Measurements from ENCODE around the gene ACSF3.
A peak's percentile ranks its signal among the peaks of the same experiment; 100 is the strongest.
"Not testable (repeated sequence)": the region's sequence is repeated elsewhere in the genome, so short reads cannot be mapped to it uniquely, and the experiment has no call there.

The ACSF3 gene

DNA sequence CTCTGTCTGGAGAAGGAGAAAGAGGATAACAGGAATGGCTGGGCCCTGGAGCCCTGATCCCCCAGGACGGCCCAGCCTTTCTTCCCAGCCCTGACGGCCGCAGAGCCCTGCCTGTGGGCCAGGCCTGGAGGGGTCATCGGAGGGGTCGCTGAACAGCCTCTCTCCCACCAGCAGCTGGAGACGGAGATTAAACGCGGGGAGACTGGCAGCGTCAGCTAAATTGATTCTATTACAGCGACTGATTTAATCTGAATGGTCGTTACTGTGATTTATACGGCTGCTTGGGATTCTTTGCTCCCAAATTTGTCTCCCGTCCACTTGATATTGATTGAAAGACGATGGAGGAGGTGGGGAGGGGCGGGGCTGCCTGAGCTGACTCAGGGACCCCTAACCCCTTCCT is 70.8 kb downstream of the ACSF3 start:
- Histone ChIP-seq H3K9me3 (no peaks in the 10 kb centered on the region), H3K27me3 (ENCODE audit: low read depth) (no peaks in the 10 kb centered on the region), H3K36me3 (replicated peaks) (no peaks in the 10 kb centered on the region), H3K4me1 (peaks cover 3% of the 10 kb centered on the region; the same call in 1 of the 2 replicates), H3K4me3 (no peak overlapping the region)
- in situ Hi-C loops (cut with MboI; ENCODE audit: low sequenced_read_pairs): loop anchor here (10.0 kb wide), 2 partner anchors 230 to 350 kb away; partner anchors contain the start of gene APRT
- no peak for DNase-seq (ENCODE audit: low spot score in 2 of 2)

DNA sequence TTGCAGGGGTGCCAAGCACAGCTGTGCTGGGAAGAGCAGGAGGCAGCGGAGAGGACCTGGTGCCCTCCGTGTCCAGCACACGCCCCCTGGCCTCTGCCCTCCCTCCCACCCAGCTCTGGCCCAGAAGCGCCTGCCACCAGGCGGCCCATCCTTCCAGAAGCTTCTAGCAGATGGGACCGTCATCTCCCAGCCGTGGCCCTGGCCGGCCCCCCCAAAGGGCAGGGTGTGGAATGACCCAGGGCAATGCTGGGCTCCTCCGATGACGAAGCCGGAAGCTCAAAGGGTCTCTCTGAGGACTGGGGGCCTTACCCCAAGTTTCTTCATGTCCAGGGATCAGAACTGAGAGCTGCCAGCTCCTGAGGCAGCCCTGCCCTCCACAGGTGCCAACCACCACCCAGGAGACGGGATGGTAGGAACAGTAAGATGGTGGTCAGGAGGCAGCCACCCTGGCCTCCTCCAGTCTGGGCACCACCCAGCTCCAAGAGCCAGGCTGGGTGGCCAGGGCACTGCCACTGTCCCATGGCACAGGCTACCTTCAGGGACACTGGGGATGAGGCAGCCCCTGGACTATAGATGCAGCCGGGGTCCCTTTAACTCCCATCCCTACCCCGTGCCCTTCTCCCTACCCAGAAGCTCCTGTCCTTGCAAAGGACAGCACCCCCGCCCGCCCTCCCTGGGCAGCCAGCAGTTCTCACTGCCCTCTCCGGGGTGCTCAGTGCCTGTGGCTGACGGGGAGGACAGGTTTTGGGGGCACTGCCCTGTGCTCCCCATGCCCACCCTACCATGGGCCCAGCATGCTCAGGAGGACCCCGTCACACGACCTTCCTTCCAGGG is 71.4 kb downstream of the ACSF3 start:
- in situ Hi-C loops (cut with MboI; ENCODE audit: low sequenced_read_pairs): loop anchor here (10.0 kb wide), 2 partner anchors 230 to 350 kb away; partner anchors contain the start of gene APRT
- Histone ChIP-seq H3K9me3 (no peaks in the 10 kb centered on the region), H3K36me3 (replicated peaks) (no peaks in the 10 kb centered on the region), H3K4me1 (peaks cover 3% of the 10 kb centered on the region; the same call in 1 of the 2 replicates), H3K4me3 (no peak overlapping the region), H3K27me3 (ENCODE audit: low read depth) (no peaks in the 10 kb centered on the region)
- DNase-seq (ENCODE audit: low spot score in 2 of 2): no peak

DNA sequence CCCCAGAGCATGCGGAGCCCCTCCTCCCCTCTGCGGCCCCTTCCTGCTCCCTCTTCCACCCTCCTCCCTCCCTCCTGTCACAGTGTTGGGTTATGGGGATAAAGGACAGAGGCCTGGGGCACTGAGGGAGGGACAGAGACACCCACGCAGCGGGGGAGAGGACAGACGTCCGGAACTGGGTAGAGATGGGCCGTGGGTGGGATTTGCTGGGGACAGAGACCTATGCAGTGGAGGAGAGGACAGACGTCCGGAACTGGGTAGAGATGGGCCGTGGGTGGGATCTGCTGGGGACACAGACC is 72.0 kb downstream of the ACSF3 start:
- H3K4me1 ChIP-seq: not testable (repeated sequence)

DNA sequence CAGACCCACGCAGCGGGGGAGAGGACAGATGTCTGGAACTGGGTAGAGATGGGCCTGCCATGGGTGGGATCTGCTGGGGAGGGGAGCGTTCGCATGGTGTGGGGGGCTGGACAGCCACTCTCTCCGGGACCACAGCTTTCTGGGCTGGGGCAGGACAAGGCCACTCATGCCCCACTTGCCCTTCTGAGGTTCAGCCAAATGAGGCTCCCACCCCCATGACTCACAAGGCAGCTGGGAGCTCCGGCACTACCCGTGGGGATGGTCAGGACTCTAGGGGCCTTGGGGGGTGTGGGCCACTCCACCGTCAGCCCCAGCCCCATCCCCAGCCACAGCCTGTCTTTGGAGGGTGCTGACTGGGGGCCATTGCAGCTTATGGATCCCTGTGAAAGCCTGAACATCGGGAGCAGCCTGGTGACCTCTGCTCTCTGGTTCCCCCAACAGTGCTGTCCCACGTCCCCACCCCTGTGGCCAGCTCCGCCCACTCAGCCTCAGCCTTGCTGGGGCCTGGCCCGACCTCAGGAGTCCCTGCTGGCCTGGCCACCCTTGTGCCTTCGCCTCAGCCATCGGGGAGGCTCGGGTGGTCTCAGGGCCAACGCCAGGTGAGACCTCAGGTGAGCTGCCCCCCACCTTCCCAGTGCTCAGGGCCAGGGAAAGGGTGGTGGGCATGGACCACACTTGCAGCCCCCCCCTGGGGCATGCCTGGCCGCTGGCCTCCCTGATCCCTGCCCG is 73.2 kb downstream of the ACSF3 start:
- Histone ChIP-seq H3K36me3 (replicated peaks) (no peaks in the 10 kb centered on the region), H3K27me3 (ENCODE audit: low read depth) (no peaks in the 10 kb centered on the region), H3K9me3 (no peaks in the 10 kb centered on the region), H3K4me1 (peaks cover 6% of the 10 kb centered on the region), H3K4me3 (no peak overlapping the region)
- DNase-seq (ENCODE audit: low spot score in 2 of 2): no peak
- in situ Hi-C loops (cut with MboI; ENCODE audit: low sequenced_read_pairs): loop anchor here (10.0 kb wide), 2 partner anchors 232 to 352 kb away; partner anchors contain the start of gene APRT

More for the DNA sequence above, 72.0 kb downstream of the ACSF3 start:
- H3K4me3 ChIP-seq; H3K9me3 ChIP-seq; DNase-seq (ENCODE audit: low spot score in 2 of 2); H3K36me3 ChIP-seq (replicated peaks); H3K27me3 ChIP-seq (ENCODE audit: low read depth): not testable (repeated sequence)
- in situ Hi-C loops (cut with MboI; ENCODE audit: low sequenced_read_pairs): loop anchor here (10.0 kb wide), 2 partner anchors 231 to 351 kb away; partner anchors contain the start of gene APRT

DNA sequence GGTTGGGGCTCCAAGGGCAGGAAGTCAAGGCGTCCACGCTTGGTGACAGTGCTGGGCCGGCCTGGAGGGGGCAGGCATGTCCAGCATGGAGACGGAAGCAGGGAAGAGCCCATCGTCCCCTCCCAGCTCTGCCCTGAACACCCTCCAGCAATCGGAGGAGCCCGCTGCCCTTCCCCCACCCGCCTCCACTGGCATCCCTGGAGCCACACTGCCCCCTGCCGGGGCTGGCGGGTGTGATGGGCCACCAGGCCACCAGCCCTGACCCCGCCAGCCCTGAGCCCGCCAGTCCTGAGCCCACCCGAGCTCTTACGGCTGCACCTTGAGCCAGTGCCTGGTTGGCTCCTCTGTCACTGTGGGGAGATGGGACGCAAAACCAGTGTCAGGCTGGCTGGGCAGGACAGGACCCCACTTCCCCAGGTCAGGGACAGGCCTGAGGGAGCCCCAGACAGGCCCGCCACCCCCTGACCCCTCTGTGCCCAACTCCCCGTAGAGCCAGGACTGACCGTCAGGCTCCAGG is 73.8 kb downstream of the ACSF3 start:
- peaks cover 6% of the 10 kb centered on the region for H3K4me1 ChIP-seq
- in situ Hi-C loops (cut with MboI; ENCODE audit: low sequenced_read_pairs): loop anchor here (10.0 kb wide), 2 partner anchors 233 to 353 kb away; partner anchors contain the start of gene APRT
- DNase-seq (ENCODE audit: low spot score in 2 of 2): peak; percentile 70 to 97
- no peaks in the 10 kb centered on the region for H3K36me3 ChIP-seq (replicated peaks)
- no peaks in the 10 kb centered on the region for H3K27me3 ChIP-seq (ENCODE audit: low read depth)
- H3K4me3 ChIP-seq: no peak overlapping the region
- H3K9me3 ChIP-seq: no peaks in the 10 kb centered on the region

DNA sequence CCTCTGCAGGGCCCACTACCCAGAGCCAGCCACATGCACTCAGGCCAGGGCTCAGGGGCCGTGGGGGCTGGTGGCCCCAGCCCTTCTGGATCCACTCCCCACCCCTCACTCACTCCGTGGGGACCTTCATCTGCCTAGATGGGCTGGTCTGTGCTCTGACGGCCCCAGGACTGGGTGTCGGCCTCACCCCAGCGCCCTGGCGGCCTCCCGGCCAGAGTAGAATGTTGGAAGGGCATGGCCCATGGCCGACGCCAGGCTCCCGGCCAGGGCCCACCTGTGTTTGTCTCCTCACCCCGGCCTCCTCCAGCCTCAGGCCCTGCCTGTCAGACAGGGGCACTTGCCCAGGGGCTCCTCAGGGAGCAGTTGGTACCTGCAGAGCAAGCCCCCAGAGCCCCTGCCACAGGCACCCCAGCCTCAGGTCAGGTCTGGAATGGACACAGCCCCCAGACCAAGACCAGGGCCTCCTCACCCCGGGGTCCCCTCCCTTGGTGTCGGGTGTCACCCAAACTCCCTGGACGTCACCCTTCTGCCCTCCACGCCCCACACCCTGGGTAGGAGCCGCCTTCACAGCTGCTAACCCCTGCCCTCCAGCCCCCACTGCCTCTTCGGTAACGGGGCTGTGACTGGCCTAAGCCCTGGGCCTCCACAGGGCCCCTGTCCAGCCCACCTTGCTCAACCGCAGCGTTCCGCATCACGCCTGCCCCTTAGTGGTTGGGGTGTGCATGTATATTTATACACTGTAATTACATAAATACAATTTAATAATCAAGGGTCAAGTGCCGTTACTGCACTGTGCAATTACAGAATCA is 74.9 kb downstream of the ACSF3 start:
- Histone ChIP-seq H3K9me3 (no peaks in the 10 kb centered on the region), H3K27me3 (ENCODE audit: low read depth) (peaks cover 3% of the 10 kb centered on the region; the same call in 1 of the 2 replicates), H3K4me1 (peaks cover 6% of the 10 kb centered on the region), H3K36me3 (replicated peaks) (no peaks in the 10 kb centered on the region), H3K4me3 (no peak overlapping the region)
- in situ Hi-C loops (cut with MboI; ENCODE audit: low sequenced_read_pairs): loop anchor here (10.0 kb wide), 2 partner anchors 234 to 354 kb away; partner anchors contain the start of gene APRT
- no peak for DNase-seq (ENCODE audit: low spot score in 2 of 2)

DNA sequence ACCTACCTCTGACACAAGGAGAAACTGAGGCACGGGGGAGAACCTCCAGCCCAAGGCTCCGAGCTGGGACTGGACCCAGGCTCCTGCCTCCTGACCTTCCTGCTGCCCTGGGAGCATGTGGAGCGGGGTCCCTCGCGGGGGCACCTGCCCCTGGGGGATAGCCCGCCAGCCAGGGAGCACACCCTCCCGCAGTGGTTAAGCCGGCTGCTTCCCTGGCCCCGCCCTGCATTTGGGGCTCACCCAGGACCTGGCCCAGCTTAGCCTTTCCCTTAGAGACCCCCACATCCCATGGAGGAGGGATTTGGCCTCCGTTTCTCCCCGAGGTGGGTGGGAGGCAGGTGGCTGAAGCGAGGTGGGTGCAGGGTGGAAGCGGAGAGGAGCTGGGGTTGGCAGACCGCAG is 76.1 kb downstream of the ACSF3 start:
- in situ Hi-C loops (cut with MboI; ENCODE audit: low sequenced_read_pairs): loop anchor here (10.0 kb wide), 2 partner anchors 235 to 355 kb away; partner anchors contain the start of gene APRT
- Histone ChIP-seq H3K4me1 (peaks cover 6% of the 10 kb centered on the region), H3K36me3 (replicated peaks) (no peaks in the 10 kb centered on the region), H3K4me3 (no peak overlapping the region), H3K27me3 (ENCODE audit: low read depth) (peaks cover 3% of the 10 kb centered on the region; the same call in 1 of the 2 replicates), H3K9me3 (no peaks in the 10 kb centered on the region)
- DNase-seq (ENCODE audit: low spot score in 2 of 2): no peak

DNA sequence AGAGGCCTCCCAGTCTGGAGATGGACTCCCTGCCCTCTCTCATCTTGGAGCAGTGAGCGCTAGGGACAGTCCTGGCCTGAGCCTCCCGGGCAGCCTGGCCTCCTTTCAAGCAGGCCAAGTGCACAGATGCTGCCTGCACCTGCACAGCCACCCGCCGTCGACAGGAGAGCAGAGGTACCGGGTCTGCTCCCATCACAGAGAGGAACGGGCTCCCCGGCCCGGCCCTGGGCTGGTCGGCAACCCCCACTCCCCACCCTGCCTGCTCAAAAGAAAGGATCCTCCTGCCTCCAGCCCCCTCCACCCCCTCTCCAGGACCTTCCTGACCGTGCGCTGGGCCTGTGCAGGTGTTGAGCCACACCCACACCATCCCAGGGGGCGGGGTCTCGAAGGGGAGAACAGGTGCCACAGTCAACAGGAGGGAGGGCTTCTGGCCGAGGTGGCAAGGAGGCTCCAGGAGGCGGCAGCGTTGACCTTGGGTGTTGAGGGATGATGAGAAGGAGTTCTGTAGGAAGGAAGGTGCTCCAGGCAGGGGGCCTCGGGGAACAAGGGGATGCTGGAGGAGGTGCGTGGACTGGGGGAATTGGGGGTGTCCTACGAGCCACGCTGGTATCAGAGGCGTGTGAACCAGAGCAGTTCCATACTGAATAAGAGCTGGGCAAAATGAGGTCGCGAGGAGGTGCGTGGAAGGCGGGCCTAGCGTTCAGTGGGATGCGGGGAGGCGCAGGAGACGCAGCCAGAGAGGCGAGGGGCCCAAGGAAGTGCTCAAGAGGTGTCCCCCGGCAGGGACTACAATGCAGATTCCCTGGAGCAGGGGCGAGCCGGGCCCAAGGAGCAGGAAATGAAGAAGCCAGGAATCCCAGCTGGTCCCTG is 76.9 kb downstream of the ACSF3 start:
- Histone ChIP-seq H3K4me3 (peak overlapping the region; percentile 16), H3K36me3 (replicated peaks) (no peaks in the 10 kb centered on the region), H3K27me3 (ENCODE audit: low read depth) (peaks cover 3% of the 10 kb centered on the region; the same call in 1 of the 2 replicates), H3K4me1 (peaks cover 6% of the 10 kb centered on the region), H3K9me3 (no peaks in the 10 kb centered on the region)
- in situ Hi-C loops (cut with MboI; ENCODE audit: low sequenced_read_pairs): no loop called here
- peak in 1 of 2 experiments; percentile 44 for DNase-seq (ENCODE audit: low spot score in 2 of 2)

DNA sequence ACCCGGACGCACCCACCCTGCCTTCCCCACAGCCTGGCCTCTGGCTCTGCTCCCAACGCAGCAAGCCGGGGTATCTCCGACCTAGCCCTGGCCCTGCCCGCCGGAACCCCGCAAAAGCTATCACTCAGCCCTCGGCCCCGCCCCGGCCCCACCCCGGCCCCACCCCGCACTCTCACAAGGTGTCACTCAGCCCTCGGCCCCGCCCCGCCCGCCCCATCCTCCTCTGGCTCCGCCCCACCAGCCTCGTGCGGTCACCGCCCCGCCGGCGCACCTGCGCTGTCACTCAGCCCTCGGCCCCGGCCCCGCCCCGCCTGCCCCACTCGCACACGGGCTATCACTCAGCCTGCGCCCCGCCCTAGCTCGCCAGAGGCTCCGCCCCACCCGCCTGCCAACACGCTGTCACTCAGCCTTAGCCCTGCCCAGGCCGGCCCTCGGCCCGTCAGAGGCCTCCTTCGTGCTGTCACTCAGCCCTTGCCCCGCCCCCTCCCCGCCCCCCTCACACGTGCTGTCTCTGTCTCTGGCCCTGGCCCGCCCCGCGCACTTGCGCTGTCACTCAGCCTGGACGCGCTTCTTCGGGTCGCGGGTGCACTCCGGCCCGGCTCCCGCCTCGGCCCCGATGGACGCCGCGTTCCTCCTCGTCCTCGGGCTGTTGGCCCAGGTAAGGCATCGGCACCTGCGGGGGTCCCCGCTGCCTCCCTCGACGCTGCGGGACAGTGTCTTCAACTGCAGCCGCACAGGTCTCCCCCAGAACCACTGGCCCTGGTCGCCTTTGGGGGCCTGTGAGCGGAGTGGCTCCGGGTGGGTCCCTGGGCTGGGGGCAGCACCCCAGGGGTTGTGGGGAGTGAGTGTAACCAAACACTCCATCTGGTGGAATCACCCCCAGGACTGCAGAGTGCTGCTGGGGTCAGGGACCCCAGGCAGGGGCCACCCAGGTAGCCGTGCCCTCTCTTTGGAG is 77.8 kb downstream of the ACSF3 start, which contains the start of gene CDH15:
TSS of gene CDH15 (plus strand) at position 533 of the 955 bp plus-strand sequence. CDS start at position 617, 84 bp downstream.
- Histone ChIP-seq H3K27me3 (ENCODE audit: low read depth) (peaks cover 3% of the 10 kb centered on the region; the same call in 1 of the 2 replicates), H3K4me1 (peaks cover 6% of the 10 kb centered on the region)

DNA sequence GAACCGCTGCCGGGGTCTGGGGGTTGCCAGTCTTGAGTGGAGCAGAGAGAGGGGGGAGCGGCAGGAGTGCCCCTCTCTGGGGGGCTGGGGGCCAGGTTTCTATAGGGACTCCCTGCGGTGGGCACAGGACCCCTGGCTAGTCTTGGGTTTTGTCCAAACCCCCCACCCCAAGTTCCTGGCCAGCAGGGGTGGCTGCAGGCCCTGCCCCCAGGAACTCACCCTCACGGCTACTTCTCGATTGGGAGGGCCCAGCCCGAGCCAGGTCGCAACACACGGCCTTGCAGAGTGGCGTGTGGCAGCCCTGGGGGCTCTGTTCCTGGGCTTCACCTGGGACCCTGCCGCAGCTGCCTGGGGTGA is 78.5 kb downstream of the ACSF3 start:
- Histone ChIP-seq H3K4me3 (no peak overlapping the region), H3K9me3 (no peaks in the 10 kb centered on the region), H3K4me1 (peaks cover 5% of the 10 kb centered on the region), H3K36me3 (replicated peaks) (no peaks in the 10 kb centered on the region), H3K27me3 (ENCODE audit: low read depth) (peaks cover 3% of the 10 kb centered on the region; the same call in 1 of the 2 replicates)
- in situ Hi-C loops (cut with MboI; ENCODE audit: low sequenced_read_pairs): no loop called here
- no peak for DNase-seq (ENCODE audit: low spot score in 2 of 2)

More for the DNA sequence above, 77.8 kb downstream of the ACSF3 start, which contains the start of gene CDH15:
- H3K36me3 ChIP-seq (replicated peaks): no peaks in the 10 kb centered on the region
- H3K9me3 ChIP-seq: no peaks in the 10 kb centered on the region
- in situ Hi-C loops (cut with MboI; ENCODE audit: low sequenced_read_pairs): no loop called here
- peak; percentile 92 to 99 for DNase-seq (ENCODE audit: low spot score in 2 of 2)
- peak within 1 kb of the TSS; percentile 16 for H3K4me3 ChIP-seq

DNA sequence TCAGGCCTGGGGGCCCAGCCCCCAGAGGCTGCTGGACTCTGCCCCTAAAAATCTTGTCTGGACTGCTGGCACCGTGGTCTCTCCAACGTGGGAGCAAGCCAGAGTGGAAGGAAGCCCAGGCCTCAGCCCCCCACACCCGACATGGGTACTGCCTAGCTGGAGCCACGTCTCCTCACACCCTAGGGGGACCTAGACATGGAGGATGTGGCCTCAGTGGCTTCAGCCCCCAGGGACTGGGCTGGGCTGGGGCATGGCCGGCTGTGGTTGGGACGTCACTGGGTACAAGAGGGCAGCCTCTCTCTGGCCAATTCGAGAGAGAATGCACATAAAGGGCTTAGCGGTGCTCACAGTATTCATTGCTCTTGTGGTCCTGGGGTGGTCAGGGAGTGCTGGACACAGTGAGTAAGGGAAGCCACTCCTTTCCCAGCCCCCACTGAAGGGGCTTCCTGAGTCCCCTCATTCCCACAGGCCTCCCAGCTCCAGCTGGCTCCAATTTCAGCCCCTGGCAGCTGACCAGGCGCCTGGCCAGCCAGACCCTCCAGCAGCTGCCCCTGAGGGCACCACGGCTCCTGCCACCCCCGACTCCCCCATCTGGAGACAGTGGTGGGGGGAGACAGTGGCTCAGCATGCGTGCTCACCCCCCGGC is 79.0 kb downstream of the ACSF3 start:
- H3K36me3 ChIP-seq (replicated peaks): no peaks in the 10 kb centered on the region
- H3K9me3 ChIP-seq: no peaks in the 10 kb centered on the region
- in situ Hi-C loops (cut with MboI; ENCODE audit: low sequenced_read_pairs): no loop called here
- H3K4me1 ChIP-seq: peaks cover 3% of the 10 kb centered on the region
- no peak overlapping the region for H3K4me3 ChIP-seq
- H3K27me3 ChIP-seq (ENCODE audit: low read depth): peaks cover 3% of the 10 kb centered on the region; the same call in 1 of the 2 replicates
- no peak for DNase-seq (ENCODE audit: low spot score in 2 of 2)
